ENCODE data around the gene CDK5RAP3. TPM values are rescaled to one million over a fixed set of nuclear protein-coding genes. Genes with fewer than 3 reads are reported as not detected.

Gene CDK5RAP3
- total RNA-seq, 1 donor from 2014 or later: 344 TPM

Other genes with a start within 250 kb of the CDK5RAP3 start
- not detected in 2 replicates for gene TBX21, start 237.9 kb upstream of the CDK5RAP3 start, total RNA-seq
- 20.5 and 26.2 TPM in 2 replicates for gene OSBPL7, start 149.3 kb upstream of the CDK5RAP3 start, total RNA-seq
- 41.1 and 44.1 TPM in 2 replicates for gene MRPL10, start 139.6 kb upstream of the CDK5RAP3 start, total RNA-seq
- 1.3 and 1.7 TPM in 2 replicates for gene LRRC46, start 139.4 kb upstream of the CDK5RAP3 start, total RNA-seq
- 58.6 and 59.0 TPM in 2 replicates for gene SCRN2, start 129.8 kb upstream of the CDK5RAP3 start, total RNA-seq
- 0.74 and 1.1 TPM in 2 replicates for gene SP6, start 120.0 kb upstream of the CDK5RAP3 start, total RNA-seq
- gene SP2, start 74.9 kb upstream of the CDK5RAP3 start, total RNA-seq: 16.0 and 18.6 TPM in 2 replicates
- gene PNPO, start 29.5 kb upstream of the CDK5RAP3 start, total RNA-seq: 11.9 and 12.2 TPM in 2 replicates
- gene PRR15L, start 13.2 kb upstream of the CDK5RAP3 start, total RNA-seq: 32.2 and 36.1 TPM in 2 replicates
- 0.64 TPM in 1 of 2 replicates, not detected in the other for gene COPZ2, start 66.7 kb downstream of the CDK5RAP3 start, total RNA-seq
- gene NFE2L1, start 77.2 kb downstream of the CDK5RAP3 start, total RNA-seq: 123 and 124 TPM in 2 replicates
- gene CBX1, start 130.4 kb downstream of the CDK5RAP3 start, total RNA-seq: 177 and 181 TPM in 2 replicates
- 16.8 and 19.4 TPM in 2 replicates for gene SNX11, start 136.7 kb downstream of the CDK5RAP3 start, total RNA-seq